AG08395 (cell line): Measurements from ENCODE around the gene GLI3.
A peak's percentile ranks its signal among the peaks of the same experiment; 100 is the strongest.

Source experiments
- DNase-seq: peaks from one replicate; pipeline ENCODE4 v3.0.0; 2012; ENCODE audit warnings: mixed read lengths, low spot score

GLI3 gene

GRCh38 chr7:42143711-42144600, 93.1 kb downstream of the GLI3 start:
- DNase-seq: peak; percentile 67

GRCh38 chr7:42142089-42142488, 94.9 kb downstream of the GLI3 start:
- no peak for DNase-seq

GRCh38 chr7:42139751-42140150, 97.3 kb downstream of the GLI3 start:
- no peak for DNase-seq

GRCh38 chr7:42138691-42139090, 98.3 kb downstream of the GLI3 start:
- no peak for DNase-seq

GRCh38 chr7:42137941-42138340, 99.1 kb downstream of the GLI3 start:
- DNase-seq: no peak

GRCh38 chr7:42137431-42137830, 99.6 kb downstream of the GLI3 start:
- no peak for DNase-seq

GRCh38 chr7:42135728-42136127, 101.3 kb downstream of the GLI3 start:
- DNase-seq: no peak

- DNase-seq: no peak
These were observed 102.6 kb downstream of the GLI3 start for GRCh38 chr7:42134276-42134876.

- no peak for DNase-seq
These were observed 103.7 kb downstream of the GLI3 start for GRCh38 chr7:42133321-42133720.

- no peak for DNase-seq
These were observed 108.3 kb downstream of the GLI3 start for GRCh38 chr7:42128703-42129102.

- no peak for DNase-seq
These were observed 109.8 kb downstream of the GLI3 start for GRCh38 chr7:42127232-42127622.

GRCh38 chr7:42126475-42127231, 110.4 kb downstream of the GLI3 start:
- DNase-seq: no peak

- no peak for DNase-seq
These were observed 111.7 kb downstream of the GLI3 start for GRCh38 chr7:42125321-42125720.

- no peak for DNase-seq
These were observed 113.3 kb downstream of the GLI3 start for GRCh38 chr7:42123716-42124115.

GRCh38 chr7:42120191-42120590, 116.8 kb downstream of the GLI3 start:
- no peak for DNase-seq

GRCh38 chr7:42117201-42117600, 119.8 kb downstream of the GLI3 start:
- no peak for DNase-seq

GRCh38 chr7:42115795-42116194, 121.2 kb downstream of the GLI3 start:
- DNase-seq: no peak

GRCh38 chr7:42110333-42110732, 126.7 kb downstream of the GLI3 start:
- DNase-seq: no peak

GRCh38 chr7:42108803-42109528, 128.0 kb downstream of the GLI3 start:
- DNase-seq: no peak

GRCh38 chr7:42107484-42108240, 129.3 kb downstream of the GLI3 start:
- DNase-seq: peak; percentile 94

- DNase-seq: no peak
These were observed 130.4 kb downstream of the GLI3 start for GRCh38 chr7:42106562-42106961.
